ENCODE data around the gene GALNT9. TPM values are rescaled to one million over a fixed set of nuclear protein-coding genes. Genes with fewer than 3 reads are reported as not detected.
A peak's percentile ranks its signal among the peaks of the same experiment; 100 is the strongest.

Gene GALNT9
- total RNA-seq, 6 experiments from 2014 or later = not detected

- Histone ChIP-seq H3K4me1 (no peaks in the 10 kb centered on the region), H3K4me3 (no peak overlapping the region), H3K27me3 (no peaks in the 10 kb centered on the region), H3K9me3 (no peaks in the 10 kb centered on the region), H3K36me3 (no peaks in the 10 kb centered on the region), H3K27ac (no peak overlapping the region)
- intact Hi-C loops (cut with DNase I) = no loop called here
- DNase-seq = peak in 1 of 3 donors; percentile 11
- TF ChIP-seq POLR2A (IDR thresholded peaks at IDR 0.05) (no peak), CTCF (IDR thresholded peaks at IDR 0.05) (no peak)
- WGBS (ENCODE audit: insufficient coverage, low coverage, low lambda C conversion rate, missing lambda C conversion rate) = 23% methylated on average over 4 of the region's 17 CpGs
- ATAC-seq = no peak
Observed at GRCh38 chr12:132366341-132366861, 37.0 kb upstream of the GALNT9 start.

GRCh38 chr12:132365226-132365625 is 35.8 kb upstream of the GALNT9 start:
- Histone ChIP-seq H3K9me3 (no peaks in the 10 kb centered on the region), H3K4me3 (no peak overlapping the region), H3K27ac (no peak overlapping the region), H3K4me1 (no peaks in the 10 kb centered on the region), H3K36me3 (no peaks in the 10 kb centered on the region), H3K27me3 (no peaks in the 10 kb centered on the region)
- TF ChIP-seq POLR2A (IDR thresholded peaks at IDR 0.05) (no peak), CTCF (IDR thresholded peaks at IDR 0.05) (no peak)
- WGBS (ENCODE audit: insufficient coverage, low coverage, low lambda C conversion rate, missing lambda C conversion rate) = 85% methylated on average over 6 of the region's 10 CpGs
- intact Hi-C loops (cut with DNase I) = no loop called here
- ATAC-seq (no peak), DNase-seq (no peak)

GRCh38 chr12:132364348-132364902 is 35.0 kb upstream of the GALNT9 start:
- DNase-seq (peak in 1 of 3 donors; percentile 8), ATAC-seq (no peak)
- TF ChIP-seq POLR2A (IDR thresholded peaks at IDR 0.05) = no peak
- no peak for TF ChIP-seq CTCF (IDR thresholded peaks at IDR 0.05)
- no peaks in the 10 kb centered on the region for H3K4me1 ChIP-seq
- H3K27ac ChIP-seq = no peak overlapping the region
- no peak overlapping the region for H3K4me3 ChIP-seq
- H3K36me3 ChIP-seq = no peaks in the 10 kb centered on the region
- no peaks in the 10 kb centered on the region for H3K9me3 ChIP-seq
- H3K27me3 ChIP-seq = no peaks in the 10 kb centered on the region
- WGBS (ENCODE audit: insufficient coverage, low coverage, low lambda C conversion rate, missing lambda C conversion rate) = 50% methylated on average over 6 of the region's 15 CpGs
- intact Hi-C loops (cut with DNase I) = no loop called here

GRCh38 chr12:132363661-132364347 is 34.4 kb upstream of the GALNT9 start:
- Histone ChIP-seq H3K4me3 (no peak overlapping the region), H3K4me1 (no peaks in the 10 kb centered on the region), H3K9me3 (no peaks in the 10 kb centered on the region), H3K27me3 (no peaks in the 10 kb centered on the region), H3K36me3 (no peaks in the 10 kb centered on the region), H3K27ac (no peak overlapping the region)
- TF ChIP-seq CTCF (IDR thresholded peaks at IDR 0.05) (no peak), POLR2A (IDR thresholded peaks at IDR 0.05) (no peak)
- DNase-seq (peak in 1 of 3 donors; percentile 9), ATAC-seq (no peak)
- intact Hi-C loops (cut with DNase I) = no loop called here
- WGBS (ENCODE audit: insufficient coverage, low coverage, low lambda C conversion rate, missing lambda C conversion rate) = 46% methylated on average over 4 of the region's 22 CpGs

Measured in right lobe of liver (tissue), 6 donors.